Measurements from ENCODE around the gene ADGRV1.
"Not testable (repeated sequence)": the region's sequence is repeated elsewhere in the genome, so short reads cannot be mapped to it uniquely, and the experiment has no call there.

The ADGRV1 gene

DNA sequence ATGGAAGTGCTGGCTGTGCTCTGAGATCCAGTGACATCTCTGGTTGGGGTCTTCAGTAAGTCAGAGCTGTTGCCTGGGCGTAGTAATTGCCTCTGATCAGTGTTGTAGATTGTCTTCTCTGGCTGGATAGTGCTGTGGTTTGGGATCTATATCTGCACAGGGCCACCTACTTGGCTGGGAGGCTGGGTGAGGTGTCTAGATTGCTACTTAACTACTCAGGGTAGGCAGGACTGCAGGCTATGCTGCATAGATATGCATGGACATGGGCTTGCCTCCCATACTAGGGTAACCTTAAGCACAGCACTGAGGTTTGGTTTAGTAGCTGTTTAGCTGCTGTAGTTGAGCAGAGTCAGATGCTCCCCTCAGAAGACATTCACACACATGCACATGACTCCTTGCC, 181.0 kb downstream of the ADGRV1 start:
- no peak for DNase-seq (ENCODE audit: low read depth in 4 of 4, low spot score in 1 of 4)

DNA sequence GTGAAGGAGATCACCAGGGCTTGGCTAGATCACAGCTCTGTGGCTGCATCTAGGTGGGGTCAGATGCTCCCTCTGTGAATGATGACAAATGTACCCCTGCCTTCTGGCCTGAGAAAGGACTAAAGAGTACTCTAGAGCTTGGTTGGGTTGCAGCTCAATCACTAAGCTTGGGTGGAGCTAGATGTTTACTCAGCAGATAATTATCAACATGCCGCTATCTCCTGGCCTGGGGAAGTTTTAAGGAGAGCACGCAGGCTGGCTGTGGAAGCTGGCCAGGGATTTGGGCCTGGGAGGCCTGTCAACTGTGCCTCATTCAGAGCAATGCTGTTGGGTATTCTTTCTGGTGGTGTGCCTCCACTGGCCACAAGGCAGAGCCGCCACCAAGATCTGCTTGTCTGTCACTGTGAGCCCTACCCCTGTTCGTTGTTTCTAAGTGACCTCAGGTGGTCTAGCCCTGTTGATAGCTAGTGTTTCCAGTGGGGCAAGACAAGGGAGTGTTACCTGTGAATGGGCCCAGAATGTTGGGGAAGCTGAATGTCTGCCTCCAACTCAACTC, 181.7 kb downstream of the ADGRV1 start:
- no peak for DNase-seq (ENCODE audit: low read depth in 4 of 4, low spot score in 1 of 4)

DNA sequence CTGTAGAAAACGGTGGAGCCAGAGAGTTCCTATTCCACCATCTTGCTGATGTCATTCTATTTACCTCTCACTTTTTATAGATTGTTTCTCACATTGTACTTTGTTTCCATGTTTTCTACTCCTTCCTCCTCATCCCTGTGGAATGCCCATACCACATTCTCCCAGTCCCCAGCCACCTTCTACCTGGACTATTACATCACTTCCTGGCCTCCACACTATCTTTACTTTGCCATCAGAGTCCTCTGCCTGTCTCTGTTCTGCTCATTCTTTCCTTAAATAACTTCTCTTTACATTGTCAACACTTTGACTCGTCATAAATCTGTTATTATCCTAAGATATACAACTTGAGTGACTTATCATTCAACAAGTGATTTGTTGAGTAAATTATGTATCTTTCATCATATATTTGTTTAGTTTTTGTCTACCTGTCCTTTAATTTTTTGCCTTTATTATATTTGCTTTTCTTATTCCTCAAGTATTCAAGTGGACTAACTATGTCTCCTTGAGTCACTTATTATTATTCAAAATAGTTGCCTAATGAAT, 182.5 kb downstream of the ADGRV1 start:
- DNase-seq (ENCODE audit: low read depth in 4 of 4, low spot score in 1 of 4), result no peak

GRCh38 chr5:90746119-90746518, 187.5 kb downstream of the ADGRV1 start:
- no peak for DNase-seq (ENCODE audit: low read depth in 4 of 4, low spot score in 1 of 4)

DNA sequence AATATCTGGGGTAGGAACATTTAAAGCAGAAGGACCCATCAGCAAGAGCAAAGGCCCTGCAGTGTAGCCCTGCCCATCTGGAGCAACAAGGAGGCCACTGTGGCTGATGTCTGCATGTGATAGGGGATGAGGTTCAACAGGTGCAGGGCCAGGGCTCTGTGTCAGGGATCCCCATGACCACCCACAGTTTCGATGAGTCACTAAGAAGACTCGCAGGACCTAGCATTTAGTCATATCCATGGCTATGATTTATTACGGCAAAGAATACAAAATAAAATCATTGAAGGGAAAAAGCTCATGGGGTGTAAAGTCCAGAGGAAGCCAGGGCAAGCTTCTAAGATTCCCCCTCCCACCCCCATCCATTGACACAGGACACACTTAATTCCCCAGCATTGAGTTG, 188.6 kb downstream of the ADGRV1 start:
- no peak for DNase-seq (ENCODE audit: low read depth in 4 of 4, low spot score in 1 of 4)

- DNase-seq (ENCODE audit: low read depth in 4 of 4, low spot score in 1 of 4), result no peak
These were observed 189.1 kb downstream of the ADGRV1 start for GRCh38 chr5:90747693-90748092.

DNA sequence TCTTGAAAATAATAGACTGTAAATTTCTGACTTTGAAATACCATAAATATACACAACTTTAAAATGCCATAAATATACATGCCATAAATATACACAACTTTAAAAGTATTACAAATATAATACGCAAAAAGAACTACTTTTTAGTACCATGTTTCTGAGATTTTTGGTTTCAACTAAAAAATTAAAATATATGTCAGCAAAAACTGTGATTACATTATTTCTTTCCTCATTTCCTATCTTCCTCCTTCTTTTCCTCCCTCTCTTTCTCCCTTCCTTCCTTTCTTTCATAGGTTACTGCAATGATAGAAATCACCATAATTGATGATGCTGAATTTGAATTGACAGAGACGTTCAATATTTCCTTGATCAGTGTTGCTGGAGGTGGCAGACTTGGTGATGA, 200.5 kb downstream of the ADGRV1 start:
- no peak for DNase-seq (ENCODE audit: low read depth in 4 of 4, low spot score in 1 of 4)

- no peak for DNase-seq (ENCODE audit: low read depth in 4 of 4, low spot score in 1 of 4)
These were observed 209.1 kb downstream of the ADGRV1 start for GRCh38 chr5:90767710-90768109.

DNA sequence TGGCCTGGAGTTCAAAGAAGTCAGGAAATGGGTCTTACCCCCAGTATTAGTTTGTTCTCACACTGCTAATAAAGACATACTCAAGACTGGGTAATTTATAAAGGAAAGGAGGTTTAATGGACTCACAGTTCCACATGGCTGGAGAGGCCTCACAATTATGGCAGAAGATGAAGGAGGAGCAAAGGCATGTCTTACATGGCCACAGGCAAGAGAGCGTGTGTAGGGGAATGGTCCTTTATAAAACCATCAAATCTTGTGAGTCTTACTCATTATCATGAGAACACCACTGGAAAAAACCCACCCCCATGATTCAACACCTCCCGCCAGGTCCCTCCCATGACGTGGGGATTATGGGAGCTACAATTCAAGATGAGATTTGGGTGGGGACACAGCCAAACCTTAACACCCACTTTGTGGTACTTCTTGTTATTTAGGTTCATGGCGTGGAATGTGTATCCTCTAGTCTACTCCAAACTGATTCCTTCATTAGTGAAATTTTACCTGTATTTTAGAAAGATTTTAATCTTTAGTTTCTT, 211.5 kb downstream of the ADGRV1 start:
- DNase-seq (ENCODE audit: low read depth in 4 of 4, low spot score in 1 of 4), result not testable (repeated sequence)

- DNase-seq (ENCODE audit: low read depth in 4 of 4, low spot score in 1 of 4), result no peak
These were observed 219.4 kb downstream of the ADGRV1 start for GRCh38 chr5:90777959-90778358.

GRCh38 chr5:90783460-90784333, 225.1 kb downstream of the ADGRV1 start:
- peak; percentile 44 to 72 (median 50) for DNase-seq (ENCODE audit: low read depth in 4 of 4, low spot score in 1 of 4)

GRCh38 chr5:90786756-90787155, 228.2 kb downstream of the ADGRV1 start:
- no peak for DNase-seq (ENCODE audit: low read depth in 4 of 4, low spot score in 1 of 4)

DNA sequence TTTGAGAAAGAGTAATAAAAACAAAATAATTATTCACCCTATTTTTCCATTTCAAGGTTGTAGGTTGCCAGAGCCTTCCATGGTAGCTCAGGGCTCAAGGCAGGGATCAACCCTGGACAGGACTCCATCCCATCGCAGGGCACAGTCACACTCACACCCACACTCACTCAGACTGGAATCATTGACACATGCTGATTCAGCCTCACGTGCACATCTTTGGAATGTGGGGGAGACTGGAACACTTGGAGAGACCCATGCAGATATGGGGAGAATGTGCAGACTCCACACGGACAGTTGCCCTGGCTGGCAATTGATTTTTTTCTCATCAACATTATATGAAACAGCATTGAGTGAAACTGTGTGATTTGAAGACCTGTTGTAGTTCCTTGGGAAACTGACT, 234.1 kb downstream of the ADGRV1 start:
- DNase-seq (ENCODE audit: low read depth in 4 of 4, low spot score in 1 of 4), result no peak

GRCh38 chr5:90793183-90793582, 234.6 kb downstream of the ADGRV1 start:
- no peak for DNase-seq (ENCODE audit: low read depth in 4 of 4, low spot score in 1 of 4)

- not testable (repeated sequence) for DNase-seq (ENCODE audit: low read depth in 4 of 4, low spot score in 1 of 4)
These were observed 238.3 kb downstream of the ADGRV1 start for GRCh38 chr5:90796919-90797318.

DNA sequence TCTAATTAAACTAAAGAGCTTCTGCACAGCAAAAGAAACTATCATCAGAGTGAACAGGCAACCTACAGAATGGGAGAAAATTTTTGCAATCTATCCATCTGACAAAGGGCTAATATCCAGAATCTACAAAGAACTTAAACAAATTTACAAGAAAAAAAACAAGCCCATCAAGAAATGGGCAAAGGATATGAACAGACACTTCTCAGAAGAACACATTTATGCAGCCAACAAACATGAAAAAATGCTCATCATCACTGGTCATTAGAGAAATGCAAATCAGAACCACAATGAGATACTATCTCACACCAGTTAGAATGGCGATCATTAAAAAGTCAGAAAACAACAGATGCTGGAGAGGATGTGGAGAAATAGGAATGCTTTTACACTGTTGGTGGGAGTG, 241.5 kb downstream of the ADGRV1 start:
- not testable (repeated sequence) for DNase-seq (ENCODE audit: low read depth in 4 of 4, low spot score in 1 of 4)

DNA sequence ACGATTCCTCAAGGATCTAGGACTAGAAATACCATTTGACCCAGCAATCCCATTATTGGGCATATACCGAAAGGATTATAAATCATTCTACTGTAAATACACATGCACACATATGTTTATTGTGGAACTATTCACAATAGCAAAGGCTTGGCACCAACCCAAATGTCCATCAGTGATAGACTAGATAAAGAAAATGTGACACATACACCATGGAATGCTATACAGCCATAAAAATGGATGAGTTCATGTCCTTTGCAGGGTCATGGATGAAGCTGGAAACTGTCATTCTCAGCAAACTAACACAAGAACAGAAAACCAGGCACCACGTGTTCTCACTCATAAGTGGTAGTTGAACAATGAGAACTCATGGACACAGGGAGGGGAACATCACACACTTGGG, 241.9 kb downstream of the ADGRV1 start:
- not testable (repeated sequence) for DNase-seq (ENCODE audit: low read depth in 4 of 4, low spot score in 1 of 4)

- DNase-seq (ENCODE audit: low read depth in 4 of 4, low spot score in 1 of 4), result no peak
These were observed 244.1 kb downstream of the ADGRV1 start for GRCh38 chr5:90802474-90803317.

GRCh38 chr5:90803381-90803780, 244.8 kb downstream of the ADGRV1 start:
- no peak for DNase-seq (ENCODE audit: low read depth in 4 of 4, low spot score in 1 of 4)

- no peak for DNase-seq (ENCODE audit: low read depth in 4 of 4, low spot score in 1 of 4)
These were observed 245.3 kb downstream of the ADGRV1 start for GRCh38 chr5:90803876-90804275.

DNA sequence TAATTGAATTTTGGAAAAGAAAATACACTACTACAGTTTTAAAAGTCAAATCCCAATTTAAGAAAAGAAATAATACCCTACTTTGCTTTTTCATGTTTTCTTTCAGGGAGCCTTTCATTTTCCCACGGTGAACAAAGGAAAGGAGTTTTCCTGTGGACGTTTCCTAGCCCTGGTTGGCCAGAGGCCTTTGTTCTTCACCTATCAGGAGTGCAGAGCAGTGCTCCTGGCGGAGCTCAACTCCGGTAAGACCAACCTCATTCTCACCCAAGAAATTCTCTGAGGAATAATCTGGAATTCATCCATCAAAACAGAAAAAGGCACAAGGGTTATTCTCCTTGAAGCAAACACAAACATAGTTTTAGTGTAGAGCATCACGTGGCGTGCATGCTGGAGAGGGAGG, 248.9 kb downstream of the ADGRV1 start:
- DNase-seq (ENCODE audit: low read depth in 4 of 4, low spot score in 1 of 4), result no peak
